GM19463 (cell line): ENCODE results near the gene SFRP5.

ENCODE experiments used
- ATAC-seq: cut with Tn5 transposase; IDR thresholded peaks from one replicate; pipeline ENCODE4 v1.9.1; 2021; ENCODE audit warnings: mild to moderate bottlenecking, moderate library complexity; ENCODE audit not compliant: unreplicated experiment

The SFRP5 gene

DNA sequence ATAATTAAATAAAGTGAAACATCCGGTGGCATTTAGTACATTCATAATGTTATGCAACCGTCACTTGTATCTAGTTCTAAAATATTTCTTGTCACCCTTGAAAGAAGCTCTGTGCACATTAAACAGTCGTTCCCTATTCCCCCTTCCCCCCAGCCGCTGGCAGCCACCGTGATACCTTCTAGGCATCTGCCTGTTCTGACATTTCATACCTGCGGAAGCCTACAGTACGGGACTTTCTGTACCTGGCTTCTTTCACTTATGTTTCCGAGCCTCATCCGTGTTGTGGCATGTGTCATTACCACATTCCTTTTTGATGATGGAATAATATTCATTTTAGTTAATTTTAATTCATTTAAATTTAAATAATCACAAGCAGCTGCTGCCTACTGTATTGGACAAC lies 13.9 kb upstream of the SFRP5 start:
- no peak for ATAC-seq

DNA sequence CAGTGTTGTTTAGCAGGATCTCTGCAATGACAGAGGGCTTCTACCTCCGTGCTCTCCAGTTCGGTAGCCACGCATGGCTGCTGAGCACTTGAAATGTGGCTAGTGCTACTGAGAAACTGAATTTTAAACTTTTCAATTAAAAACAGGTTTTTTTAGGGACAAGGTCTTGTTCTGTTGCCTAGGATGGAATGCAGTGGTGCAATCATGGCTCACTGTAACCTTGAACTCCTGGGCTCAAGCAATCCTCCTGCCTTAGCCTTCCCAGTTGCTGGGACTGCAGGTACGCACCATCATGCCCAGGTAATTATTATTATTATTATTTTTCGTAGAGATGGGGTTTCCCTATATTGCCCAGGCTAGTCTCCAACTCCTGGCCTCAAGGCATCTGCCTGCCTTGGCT lies 13.4 kb upstream of the SFRP5 start:
- ATAC-seq = no peak

DNA sequence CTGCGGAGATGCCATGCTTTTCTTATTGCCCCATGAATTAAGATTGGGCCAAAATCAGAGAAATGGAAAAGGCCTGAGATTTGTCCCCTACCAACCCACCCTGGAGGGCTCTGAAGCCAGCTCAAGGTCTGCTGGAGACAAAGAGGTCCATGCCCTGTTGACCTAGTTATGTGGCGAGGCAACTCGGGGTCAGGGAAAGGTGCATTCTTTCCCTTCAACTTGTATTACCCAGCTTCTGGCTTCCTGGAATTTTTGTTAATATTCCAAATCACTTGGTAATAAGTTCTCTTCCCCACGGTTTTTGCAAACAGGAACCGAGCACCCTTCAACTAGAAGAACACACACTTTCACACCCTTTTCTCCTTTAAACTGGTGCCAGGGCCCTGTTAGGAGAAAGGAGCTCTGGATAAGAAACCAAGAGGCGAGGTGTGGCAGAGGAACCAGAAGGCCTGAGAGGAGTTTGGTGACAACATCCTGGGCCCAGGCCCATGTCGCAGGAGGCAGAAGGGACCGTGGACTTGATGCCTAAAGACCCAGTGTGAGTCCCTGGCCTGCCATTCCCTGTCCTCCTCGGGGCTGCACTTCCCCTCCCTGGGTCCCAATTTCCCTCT lies 12.5 kb upstream of the SFRP5 start:
- ATAC-seq = no peak

DNA sequence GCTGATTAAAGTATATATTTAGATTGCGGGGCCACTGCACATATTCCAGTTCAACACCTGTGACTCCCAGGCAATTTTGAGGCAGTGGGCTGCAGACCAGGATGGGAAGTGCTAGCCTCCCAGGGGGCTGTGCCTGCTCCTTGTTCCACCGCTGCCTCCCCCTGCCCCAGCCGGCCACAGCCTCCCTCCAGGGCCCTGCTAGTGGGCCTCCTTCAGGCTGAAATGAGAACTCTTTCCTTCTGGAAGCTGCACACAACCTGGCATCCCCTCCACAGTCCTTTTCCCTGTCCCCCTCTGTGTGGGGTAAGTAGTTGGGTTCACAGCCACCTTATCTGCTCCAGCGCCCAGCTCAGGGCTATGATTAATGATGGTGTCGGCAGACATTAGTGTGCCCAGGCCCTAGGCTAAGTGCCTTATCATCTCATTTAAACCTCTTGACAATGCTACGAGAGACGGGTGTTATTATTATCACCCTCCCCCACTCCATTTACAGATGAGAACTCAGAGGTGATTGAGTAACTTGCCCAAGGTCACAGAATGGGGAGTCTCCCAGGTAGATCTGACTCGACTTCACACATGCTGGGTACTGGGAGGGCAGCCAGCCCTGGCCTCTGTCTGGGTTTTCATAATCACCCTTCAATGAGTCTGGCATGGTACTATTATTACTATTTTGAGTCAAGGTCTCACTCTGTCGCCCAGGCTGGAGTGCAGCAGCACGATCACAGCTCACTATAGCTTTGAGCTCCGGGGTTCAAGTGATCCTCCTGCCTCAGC lies 10.8 kb upstream of the SFRP5 start:
- no peak for ATAC-seq

DNA sequence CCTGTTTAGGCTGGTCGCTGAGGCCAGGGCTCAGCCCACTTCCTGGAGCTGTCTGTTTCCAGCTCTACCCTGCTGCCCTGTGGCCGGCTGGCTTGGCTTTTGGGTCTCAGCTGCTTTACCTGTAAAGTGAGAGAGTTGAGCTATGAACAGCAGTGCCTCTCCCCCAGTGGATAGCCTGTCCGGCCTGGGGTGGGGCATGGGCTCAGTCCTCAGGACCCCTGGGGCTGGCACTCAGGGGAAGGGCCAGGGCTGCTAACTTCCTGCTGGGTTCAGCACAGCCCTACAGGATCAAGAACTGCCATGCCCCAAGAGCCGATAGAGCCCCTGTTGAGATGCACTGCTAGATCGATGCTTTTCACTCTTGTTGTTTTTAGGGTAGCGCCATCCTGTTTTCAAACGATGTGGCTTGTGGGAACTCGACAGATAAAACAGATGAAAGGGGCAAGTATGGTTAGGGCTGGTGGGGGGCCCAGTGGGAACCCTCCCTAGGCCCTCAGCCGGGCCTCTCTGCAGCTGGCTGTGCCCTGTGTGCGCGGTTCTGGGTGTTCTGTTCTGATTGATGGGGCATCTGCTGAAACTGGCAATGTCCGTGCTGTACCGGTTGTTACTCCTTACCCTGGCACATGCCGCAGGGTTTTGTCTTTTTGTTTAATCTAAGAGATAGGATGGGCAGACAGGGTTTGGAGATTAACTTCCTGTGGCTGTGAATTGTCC lies 10.0 kb upstream of the SFRP5 start:
- no peak for ATAC-seq

DNA sequence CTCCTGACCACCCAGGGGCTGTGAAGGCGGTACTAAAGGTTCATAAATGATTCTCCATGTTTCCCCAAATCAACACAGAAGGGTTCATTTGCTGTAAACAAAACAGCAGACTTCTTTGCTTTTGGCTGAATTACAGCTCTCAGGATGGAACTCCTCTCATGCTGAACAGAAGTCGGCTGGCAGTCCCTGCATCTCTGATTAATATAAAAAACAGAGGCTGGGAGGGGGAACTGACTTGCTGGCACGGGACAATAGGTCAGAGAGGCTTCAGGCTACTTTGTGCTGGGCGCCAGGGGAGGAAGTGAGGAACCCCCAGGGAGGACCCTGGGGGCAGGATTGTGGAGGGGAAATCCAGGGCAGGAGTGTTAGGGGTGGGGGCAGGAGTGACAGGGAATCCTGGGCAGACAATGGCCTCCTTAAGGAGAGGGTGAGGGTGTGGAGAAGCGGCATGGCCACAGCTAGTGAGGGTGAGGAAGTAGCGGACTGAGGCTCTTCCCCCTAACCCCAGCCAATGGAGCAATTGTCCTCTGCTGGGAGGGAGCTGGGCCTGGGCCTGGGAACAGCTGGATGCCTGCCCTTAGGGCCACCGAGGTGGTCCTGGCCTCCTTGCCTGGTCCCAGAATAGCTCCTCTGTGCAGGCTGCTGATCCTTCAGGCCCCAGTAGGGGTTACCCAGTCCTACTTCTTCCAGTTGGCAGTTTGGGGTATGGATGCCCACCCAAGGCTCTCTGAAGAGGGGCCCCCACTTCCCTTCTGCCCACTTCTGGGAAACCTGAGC lies 9.2 kb upstream of the SFRP5 start:
- no peak for ATAC-seq

DNA sequence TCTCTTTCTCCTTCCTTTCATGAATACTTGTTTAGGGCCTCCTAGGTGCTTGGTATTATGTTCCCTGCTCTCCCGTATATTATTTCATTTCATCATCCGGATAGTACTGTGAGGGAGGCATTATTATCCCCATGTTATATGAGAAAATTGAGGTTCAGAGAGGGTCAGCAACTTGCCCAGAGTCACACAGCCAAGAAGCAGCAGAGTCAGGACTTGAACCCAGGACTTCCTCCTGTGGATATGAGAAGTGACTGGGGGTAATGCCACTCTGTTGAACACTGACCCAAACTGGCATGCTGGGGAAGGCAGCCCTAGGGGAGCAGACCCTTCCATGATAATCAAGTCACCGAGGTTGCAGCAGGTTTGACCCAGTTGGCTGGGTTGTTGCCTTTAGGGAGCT lies 8.2 kb upstream of the SFRP5 start:
- ATAC-seq = no peak

DNA sequence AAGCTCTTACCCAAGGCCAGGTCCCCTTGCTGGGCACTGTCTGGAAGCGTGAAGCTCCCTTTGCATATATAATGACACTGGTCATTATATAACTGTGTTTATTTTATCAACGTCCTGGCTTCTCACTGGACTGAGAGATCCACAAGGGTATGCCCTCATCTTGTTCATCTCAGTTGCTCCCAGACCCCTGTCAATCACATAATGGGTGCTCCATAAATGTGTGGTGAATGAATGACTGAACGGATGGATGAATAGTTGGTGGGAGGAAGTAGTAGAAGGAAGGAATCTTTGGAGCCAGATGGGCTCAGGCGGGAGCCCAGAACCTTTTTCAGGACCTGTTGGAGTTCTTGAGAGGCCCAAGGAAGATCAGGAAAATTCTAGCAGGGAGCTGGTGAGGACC lies 7.7 kb upstream of the SFRP5 start:
- no peak for ATAC-seq

DNA sequence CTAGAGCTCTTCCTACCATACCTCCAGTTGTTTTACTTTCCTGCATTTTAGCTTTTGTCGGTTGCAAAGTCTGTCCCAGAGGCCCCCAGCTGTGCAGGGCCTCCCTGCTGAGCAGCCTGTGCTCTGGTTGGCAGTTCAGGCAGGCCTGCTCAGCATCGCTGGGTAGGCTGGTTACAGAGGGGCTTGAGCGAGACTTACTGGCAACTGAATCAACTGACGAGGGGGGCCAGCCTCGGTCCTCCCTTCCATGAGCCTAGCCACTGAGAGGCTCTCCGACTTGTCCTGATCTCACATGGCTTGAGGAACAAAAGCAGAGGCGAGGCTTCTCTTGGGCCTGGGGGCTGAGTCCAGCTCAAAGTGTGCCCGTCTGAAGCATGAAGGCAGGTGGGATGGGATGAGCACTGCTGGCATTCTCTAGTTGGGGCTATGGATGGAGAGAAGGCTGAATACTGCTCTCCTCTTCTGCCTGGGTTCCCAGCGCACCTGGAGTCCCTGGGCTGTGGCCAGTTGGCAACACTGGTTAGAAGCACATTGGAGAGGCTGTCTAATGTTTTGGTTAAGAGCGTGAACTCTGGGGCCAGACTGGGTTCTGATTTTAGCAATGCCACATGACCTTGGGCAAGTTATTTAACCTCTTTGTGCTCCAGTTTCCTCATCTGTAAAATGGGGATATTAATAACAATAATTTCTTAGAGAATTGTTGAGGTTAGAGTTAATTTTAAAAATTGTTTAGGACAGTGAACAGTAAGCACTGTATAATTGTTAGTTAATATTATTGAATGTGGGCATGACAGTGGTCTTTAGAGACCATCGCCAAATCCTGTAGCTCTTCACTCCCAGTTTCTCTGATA lies 6.9 kb upstream of the SFRP5 start:
- no peak for ATAC-seq

DNA sequence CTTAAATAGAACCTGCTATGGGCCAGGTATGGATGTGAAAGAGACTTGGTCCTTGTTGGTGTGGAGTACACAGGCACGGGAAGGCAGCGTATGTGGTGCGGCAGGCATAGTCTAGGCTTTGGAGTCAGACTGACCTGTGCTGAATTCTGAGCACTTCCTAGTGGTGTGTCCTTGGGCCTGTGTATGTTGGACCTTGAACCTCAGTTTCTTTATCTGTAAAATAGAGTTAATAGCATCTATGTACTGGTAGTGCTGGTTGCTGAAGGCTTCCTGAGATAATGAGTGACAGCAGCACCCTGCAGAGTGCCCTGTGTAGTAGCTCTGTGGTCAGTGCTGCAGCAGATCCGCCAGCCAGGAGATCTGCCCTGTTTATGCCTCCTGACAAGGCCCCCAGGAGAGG lies 5.3 kb upstream of the SFRP5 start:
- no peak for ATAC-seq

DNA sequence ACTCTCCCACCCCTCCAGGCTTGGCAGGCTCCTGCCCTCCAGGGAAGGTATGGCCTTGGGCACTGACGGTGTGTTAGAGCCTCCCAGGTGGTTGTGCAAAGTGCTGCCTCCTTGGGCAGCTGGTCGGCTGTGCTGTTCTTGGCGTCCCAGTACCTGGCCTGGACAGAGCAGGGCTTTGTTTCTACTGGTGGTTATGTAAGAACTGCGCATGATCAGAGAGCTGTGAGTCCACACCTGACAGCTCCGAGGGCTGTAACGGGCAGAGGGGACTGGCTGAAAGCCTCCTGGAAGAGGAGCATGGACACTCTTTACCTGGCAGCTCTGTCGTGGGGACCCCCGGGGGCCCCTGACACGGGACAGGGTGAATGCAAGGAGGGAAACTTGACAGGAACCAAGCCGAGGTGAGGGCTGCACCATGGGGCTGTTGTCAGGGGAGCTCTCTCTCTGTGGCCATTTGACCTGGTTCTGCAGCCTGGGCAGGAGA lies 3.1 kb upstream of the SFRP5 start:
- no peak for ATAC-seq

DNA sequence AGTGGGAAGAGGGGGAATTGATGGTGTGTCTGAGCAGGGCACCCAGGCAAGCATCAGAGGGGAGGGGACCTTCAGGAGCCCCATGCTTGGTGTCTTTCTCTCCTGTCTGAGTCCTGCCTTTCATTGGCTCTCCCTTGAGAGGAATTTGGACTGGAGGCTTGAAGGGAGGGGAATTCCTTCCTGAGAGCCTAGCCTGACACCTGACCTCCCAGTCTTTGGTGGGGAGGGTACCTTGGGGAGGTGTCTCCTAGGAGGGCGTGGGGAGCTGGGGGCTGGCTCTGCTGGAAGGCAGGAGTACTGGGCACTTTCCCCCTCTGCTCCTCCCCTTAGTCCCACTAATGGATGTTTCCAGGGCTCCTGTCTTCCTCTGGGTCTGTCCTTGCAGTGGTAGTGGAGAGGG lies 1.3 kb upstream of the SFRP5 start:
- no peak for ATAC-seq

DNA sequence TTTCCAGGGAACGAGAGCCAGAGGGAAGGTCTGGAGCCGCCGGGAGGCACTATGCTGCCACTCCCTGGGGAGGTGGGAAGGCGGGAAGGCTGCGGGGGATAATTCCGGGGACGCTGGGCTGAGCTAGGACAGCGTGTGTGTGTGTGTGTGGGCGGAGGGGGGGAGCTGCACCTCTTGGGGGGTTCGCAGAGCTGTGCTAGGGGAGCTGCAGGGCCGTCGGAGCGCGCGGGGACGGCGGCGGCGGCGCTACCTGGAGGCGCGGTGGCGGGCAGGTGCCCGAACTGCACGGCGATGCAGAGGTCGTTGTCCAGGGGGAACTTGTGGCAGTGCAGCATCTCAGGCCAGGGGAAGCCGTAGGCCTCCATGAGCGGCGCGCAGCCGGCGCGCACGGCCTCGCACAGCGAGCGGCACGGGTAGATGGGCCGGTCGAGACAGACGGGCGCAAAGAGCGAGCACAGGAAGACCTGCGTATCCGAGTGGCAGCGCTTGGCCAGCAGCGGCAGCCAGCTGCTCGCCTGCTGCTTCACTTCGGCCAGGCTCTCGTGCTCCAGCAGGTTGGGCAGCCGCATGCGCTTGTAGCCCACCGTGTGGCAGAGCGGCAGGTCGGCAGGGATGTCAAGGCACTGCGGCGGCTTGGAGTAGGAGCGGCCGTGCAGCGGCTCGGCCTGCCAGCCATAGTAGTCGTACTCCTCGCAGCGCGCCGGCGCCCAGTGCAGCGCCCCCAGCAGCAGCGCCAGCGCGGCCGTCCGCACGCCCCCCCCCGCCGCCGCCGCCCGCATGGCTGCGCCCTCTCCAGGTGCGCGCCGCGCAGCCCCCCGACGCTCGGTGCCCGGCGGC lies 526 bp downstream of the SFRP5 start:
- no peak for ATAC-seq

DNA sequence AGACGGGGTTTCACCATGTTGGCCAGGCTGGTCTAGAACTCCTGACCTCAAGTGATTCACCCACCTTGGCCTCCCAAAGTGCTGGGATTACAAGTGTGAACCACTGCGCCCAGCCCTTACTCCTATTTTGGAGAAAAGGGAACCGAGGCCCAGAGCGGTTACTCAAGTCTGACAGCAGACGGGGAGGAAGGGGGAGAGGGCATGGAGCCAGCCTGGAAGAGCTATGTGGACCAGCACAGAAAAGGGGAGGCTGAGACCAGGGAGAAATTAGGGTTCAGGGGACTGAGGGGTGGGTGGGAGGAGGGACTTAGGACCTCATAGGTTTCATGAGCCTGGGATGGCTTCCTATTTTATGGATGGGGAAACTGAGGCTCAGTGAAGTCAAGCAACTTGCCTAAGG lies 1.5 kb downstream of the SFRP5 start:
- no peak for ATAC-seq

DNA sequence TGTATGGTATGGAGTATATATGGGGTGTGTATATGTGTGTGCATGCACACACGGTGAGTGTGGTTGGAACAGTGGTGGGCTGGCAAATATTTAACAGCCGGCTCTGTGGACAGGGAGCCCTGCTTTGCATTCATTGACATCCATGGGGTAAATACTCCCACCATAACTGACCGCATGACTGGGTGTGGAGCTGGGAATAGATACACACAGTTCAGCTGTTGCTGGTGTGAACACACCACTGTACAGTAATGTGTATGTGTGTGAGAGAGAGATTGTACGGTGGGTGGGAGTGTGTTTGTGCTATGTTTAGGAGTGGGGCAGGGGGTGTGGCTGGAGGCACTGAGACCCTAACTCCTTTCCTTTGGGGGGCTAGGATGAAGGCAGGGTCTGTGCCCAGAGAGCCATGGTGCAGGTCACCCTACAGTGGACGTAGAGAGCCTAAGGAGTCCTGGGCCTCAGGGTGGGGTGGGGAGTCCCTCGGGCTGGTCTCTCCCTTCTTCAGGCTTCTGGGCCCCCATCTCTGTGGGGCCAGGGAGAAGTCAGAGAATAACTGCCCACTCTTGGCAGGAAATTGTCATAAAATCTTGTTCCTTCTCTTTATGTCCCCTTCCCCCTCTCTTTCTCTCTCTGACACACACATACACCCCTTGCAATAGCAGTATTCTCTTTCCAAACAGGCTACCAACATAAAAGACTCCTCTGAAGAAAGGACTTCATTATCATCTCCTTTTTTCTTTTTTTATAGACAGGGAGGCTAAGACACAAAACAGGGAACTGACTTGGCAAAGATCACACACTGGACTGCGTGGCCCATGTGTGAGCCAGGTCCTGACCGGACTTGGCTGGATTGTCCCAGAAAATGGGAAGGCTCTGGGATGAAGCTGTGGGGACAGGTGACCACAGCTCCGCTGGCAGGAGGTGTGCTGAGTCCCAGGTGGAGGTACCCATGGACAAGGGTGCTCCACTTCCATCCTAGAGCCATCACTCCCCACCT lies 3.2 kb downstream of the SFRP5 start:
- no peak for ATAC-seq

DNA sequence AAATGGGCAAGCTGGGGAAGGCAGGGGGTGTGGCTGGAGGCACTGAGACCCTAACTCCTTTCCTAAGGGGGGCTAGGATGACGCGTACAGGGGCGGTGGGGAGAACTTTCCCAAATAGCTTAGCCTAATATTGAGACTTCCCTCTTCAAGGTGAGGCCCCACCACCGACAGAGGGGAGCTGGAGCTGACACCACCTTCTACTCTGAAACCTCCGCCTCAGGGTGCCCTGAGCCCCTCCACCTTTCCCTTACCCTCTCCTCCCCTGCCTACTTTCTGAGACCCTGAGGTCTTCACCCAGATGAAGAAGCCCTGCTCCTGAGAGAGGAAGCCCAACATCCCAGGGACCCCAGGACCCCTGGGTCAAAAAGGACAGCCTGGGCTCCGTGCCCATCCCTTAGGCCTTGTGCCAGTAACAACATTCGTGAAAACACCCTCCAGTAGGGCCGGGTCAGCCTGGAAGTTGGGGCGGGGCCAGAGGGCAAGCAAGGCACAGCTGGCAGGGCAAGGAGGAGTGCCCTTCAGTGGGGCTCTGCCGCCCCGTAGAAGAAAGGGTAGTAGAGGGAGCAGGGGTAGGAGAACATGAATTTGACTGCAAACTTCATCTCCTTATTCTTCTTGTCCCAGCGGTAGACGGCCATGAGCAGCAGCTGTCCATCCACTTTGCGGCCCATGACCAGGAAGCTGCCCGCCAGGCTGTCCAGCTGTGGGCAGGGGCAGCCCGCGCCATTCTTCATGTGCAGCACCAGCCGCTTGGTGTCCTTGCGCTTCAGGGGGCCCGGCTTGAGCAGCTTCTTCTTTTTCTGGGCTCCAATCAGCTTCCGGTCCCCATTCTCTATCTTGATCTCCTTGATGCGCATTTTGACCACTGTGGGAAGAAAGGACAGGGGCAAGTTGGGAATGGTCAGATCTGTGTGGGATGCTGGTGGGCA lies 4.5 kb downstream of the SFRP5 start:
- ATAC-seq = no peak

DNA sequence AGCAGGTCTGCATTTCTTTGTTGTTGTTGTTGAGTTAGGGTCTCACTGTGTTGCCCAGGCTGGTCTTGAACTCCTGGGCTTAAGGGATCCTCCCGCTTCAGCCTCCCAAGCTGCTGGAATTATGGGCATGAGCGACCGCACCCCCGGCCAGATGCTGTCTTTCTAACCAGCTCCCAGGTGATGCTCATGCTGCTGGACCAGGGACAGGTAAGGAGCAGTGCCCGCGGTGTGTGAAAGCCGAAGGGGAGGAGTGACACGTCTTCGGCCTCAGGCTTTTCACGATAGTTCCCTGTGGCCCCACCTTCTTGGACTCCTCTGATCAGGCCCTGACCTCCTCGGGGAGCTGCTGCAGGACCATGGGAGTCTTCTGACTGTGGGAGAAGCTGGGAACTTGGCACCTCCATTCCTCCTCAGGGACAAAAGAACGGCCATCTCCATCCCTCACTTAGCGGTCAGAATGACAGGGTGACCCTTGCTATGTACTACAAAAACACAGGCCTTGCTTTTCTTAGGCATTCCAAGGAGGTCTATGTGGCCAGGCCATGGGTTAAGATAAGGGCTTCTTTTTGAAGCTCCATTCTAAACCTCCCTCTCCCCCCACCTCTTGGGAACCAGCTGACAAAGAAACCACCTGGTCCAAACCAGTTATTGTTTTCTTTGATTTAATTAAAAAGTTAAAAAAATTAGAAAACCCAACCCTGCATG lies 5.5 kb downstream of the SFRP5 start:
- ATAC-seq = no peak
